Mammary epithelial cell (primary cell): ENCODE results near the gene C2CD3.

Source experiments
- CTCF ChIP-seq, 2 donors: IDR thresholded peaks in 1 of 2; conservative IDR thresholded peaks in 1 of 2; 2 replicates each; pipeline ENCODE4 v1.5.1; 2011 to 2012; ENCODE audit warnings: inconsistent platforms in 2 of 2, low read length in 2 of 2, mild to moderate bottlenecking in 2 of 2, control low read depth in 1 of 2, low read depth in 1 of 2; ENCODE audit not compliant: insufficient read depth in 1 of 2; ENCODE audit errors: extremely low read depth in 1 of 2
- EZH2 ChIP-seq: IDR thresholded peaks from 2 replicates; pipeline ENCODE4 v1.6.1; 2012; ENCODE audit warnings: low read length, inconsistent platforms, borderline replicate concordance

GRCh38 chr11:74044538-74044937 lies 126.3 kb downstream of the C2CD3 start:
- TF ChIP-seq CTCF (conservative IDR thresholded peaks at IDR 0.05 in 1 of 2, IDR thresholded peaks at IDR 0.05 in 1 of 2; ENCODE audit: extremely low read depth in 1 of 2, insufficient read depth in 1 of 2, low read depth in 1 of 2, low read length in 2 of 2), result no peak
- no peak for TF ChIP-seq EZH2
